ENCODE data around the gene CREM. TPM values are rescaled to one million over a fixed set of nuclear protein-coding genes. Genes with fewer than 3 reads are reported as not detected.

The CREM gene
- total RNA-seq, 1 donor from 2014 or later = 28.6 TPM

DNA sequence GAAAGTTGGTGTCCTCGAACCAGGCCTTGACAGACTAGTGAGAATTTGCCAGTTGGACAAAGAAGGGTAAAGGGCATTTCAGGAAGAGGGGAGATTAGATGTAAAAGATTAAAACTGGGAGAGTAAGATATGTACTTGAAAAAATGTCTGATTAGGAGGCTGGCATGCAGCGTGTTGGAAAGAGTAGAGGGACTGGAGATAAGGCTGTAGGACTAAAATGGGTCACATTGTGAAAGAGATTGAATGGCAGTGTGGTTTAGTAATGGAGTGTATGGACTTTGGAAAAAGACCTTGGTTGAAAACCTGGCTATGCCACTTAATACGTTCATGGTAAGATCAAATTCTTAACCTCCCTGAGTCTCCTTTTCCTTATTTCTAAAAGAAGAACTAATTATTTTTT lies 14.1 kb downstream of the CREM start:
- TF ChIP-seq, protein P1, sequence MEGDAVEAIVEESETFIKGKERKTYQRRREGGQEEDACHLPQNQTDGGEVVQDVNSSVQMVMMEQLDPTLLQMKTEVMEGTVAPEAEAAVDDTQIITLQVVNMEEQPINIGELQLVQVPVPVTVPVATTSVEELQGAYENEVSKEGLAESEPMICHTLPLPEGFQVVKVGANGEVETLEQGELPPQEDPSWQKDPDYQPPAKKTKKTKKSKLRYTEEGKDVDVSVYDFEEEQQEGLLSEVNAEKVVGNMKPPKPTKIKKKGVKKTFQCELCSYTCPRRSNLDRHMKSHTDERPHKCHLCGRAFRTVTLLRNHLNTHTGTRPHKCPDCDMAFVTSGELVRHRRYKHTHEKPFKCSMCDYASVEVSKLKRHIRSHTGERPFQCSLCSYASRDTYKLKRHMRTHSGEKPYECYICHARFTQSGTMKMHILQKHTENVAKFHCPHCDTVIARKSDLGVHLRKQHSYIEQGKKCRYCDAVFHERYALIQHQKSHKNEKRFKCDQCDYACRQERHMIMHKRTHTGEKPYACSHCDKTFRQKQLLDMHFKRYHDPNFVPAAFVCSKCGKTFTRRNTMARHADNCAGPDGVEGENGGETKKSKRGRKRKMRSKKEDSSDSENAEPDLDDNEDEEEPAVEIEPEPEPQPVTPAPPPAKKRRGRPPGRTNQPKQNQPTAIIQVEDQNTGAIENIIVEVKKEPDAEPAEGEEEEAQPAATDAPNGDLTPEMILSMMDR (IDR thresholded peaks at IDR 0.05; ENCODE audit: partially characterized antibody, unreplicated experiment) = no peak
- Mint-ChIP-seq H3K36me3 (ENCODE audit: unreplicated experiment) (no peaks in the 10 kb centered on the region), H3K4me3 (ENCODE audit: unreplicated experiment) (no peak overlapping the region), H3K27me3 (ENCODE audit: unreplicated experiment) (peaks cover 3% of the 10 kb centered on the region), H3K27ac (ENCODE audit: unreplicated experiment) (no peak overlapping the region), H3K4me1 (ENCODE audit: low read depth, unreplicated experiment) (peaks cover 7% of the 10 kb centered on the region), H3K9me3 (ENCODE audit: unreplicated experiment) (peaks cover 6% of the 10 kb centered on the region)
- DNase-seq = no peak

DNA sequence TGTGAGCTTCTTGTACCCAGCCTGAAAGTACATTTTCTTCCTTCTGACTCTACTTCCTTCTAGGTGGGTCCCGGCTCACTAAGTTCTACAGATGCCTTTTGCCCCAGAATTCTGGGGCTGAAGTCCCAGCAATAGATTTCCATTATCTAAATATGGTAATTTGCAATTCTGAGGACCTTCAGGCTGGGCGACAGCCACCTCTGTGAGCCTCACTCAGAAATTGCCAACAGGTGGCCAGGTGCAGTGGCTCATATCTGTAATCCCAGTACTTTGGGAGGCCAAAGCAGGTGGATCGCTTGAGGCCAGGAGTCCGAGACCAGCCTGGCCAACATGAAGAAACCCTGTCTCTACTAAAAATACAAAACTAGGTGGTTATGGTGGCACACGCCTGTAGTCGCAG lies 23.7 kb downstream of the CREM start:
- no peak overlapping the region for H3K27ac Mint-ChIP-seq (ENCODE audit: unreplicated experiment)
- no peaks in the 10 kb centered on the region for H3K9me3 Mint-ChIP-seq (ENCODE audit: unreplicated experiment)
- TF ChIP-seq, protein P1 (IDR thresholded peaks at IDR 0.05; ENCODE audit: partially characterized antibody, unreplicated experiment) = no peak
- DNase-seq = no peak
- peaks cover 6% of the 10 kb centered on the region for H3K4me1 Mint-ChIP-seq (ENCODE audit: low read depth, unreplicated experiment)
- no peaks in the 10 kb centered on the region for H3K36me3 Mint-ChIP-seq (ENCODE audit: unreplicated experiment)
- no peak overlapping the region for H3K4me3 Mint-ChIP-seq (ENCODE audit: unreplicated experiment)
- no peaks in the 10 kb centered on the region for H3K27me3 Mint-ChIP-seq (ENCODE audit: unreplicated experiment)

DNA sequence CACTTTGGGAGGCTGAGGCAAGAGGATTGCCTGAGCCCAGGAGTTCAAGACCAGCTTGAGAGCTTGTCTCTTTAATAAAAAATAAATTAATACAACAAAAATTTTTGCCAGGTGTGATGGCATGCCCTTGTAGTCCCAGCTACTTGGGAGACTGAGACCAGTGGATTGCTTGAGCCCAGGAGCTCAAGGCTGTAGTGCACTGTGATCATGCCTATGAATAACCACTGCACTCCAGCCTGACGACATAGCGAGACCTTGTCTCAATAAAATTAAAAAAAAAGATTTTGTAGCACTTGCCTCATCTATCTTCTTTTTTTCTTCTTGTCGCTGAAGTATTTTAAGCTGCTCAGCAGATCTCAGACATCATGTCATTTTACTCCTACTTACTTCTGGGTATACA lies 26.3 kb downstream of the CREM start:
- Mint-ChIP-seq H3K27ac (ENCODE audit: unreplicated experiment) (no peak overlapping the region), H3K9me3 (ENCODE audit: unreplicated experiment) (peaks cover 2% of the 10 kb centered on the region), H3K36me3 (ENCODE audit: unreplicated experiment) (no peaks in the 10 kb centered on the region), H3K27me3 (ENCODE audit: unreplicated experiment) (no peaks in the 10 kb centered on the region), H3K4me3 (ENCODE audit: unreplicated experiment) (no peak overlapping the region), H3K4me1 (ENCODE audit: low read depth, unreplicated experiment) (peaks cover 6% of the 10 kb centered on the region)
- no peak for DNase-seq
- TF ChIP-seq, protein P1 (IDR thresholded peaks at IDR 0.05; ENCODE audit: partially characterized antibody, unreplicated experiment) = no peak

DNA sequence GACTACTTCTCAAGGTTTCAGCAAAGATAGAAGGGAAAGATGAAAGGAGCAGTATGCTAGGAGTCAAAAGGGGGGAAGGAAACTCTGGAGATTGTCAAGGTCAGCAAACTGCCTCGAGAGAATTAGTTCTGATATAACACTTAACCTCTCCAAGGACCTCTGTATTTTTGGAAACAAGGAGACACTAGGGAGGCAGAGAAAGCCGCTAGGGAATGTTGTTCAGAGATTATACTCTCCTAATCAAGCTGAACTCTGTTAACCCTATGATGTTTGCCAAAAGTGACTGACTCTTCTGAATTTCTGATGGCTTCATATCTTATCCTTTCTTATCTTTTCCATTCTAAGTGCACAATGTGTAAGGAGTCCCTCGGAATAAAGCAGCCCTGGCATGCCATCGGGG lies 27.1 kb downstream of the CREM start:
- Mint-ChIP-seq H3K9me3 (ENCODE audit: unreplicated experiment) (peaks cover 2% of the 10 kb centered on the region), H3K4me1 (ENCODE audit: low read depth, unreplicated experiment) (peaks cover 6% of the 10 kb centered on the region), H3K27me3 (ENCODE audit: unreplicated experiment) (no peaks in the 10 kb centered on the region), H3K36me3 (ENCODE audit: unreplicated experiment) (no peaks in the 10 kb centered on the region), H3K4me3 (ENCODE audit: unreplicated experiment) (no peak overlapping the region), H3K27ac (ENCODE audit: unreplicated experiment) (no peak overlapping the region)
- TF ChIP-seq, protein P1 (IDR thresholded peaks at IDR 0.05; ENCODE audit: partially characterized antibody, unreplicated experiment) = no peak
- no peak for DNase-seq

DNA sequence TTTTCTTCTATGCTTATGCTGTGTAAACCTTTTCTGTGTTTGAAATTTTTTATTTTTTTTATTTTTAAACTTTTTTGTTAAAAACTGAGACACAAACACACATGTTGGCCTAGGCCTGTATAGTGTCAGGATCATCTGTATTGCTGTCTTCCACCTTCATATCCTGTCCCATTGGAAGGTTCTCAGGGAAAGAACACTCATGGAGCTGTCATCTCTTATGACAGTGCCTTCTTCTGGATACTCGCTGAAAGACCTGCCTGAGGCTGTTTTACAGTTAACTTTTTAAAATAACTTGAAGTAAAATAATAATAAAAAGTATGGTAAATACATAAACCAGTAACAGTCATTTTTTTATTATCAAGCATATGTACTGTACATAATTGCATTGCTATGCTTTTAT lies 34.1 kb downstream of the CREM start:
- no peak overlapping the region for H3K4me3 Mint-ChIP-seq (ENCODE audit: unreplicated experiment)
- peaks cover 7% of the 10 kb centered on the region for H3K36me3 Mint-ChIP-seq (ENCODE audit: unreplicated experiment)
- H3K27me3 Mint-ChIP-seq (ENCODE audit: unreplicated experiment) = no peaks in the 10 kb centered on the region
- DNase-seq = no peak
- peaks cover 2% of the 10 kb centered on the region for H3K9me3 Mint-ChIP-seq (ENCODE audit: unreplicated experiment)
- H3K27ac Mint-ChIP-seq (ENCODE audit: unreplicated experiment) = no peak overlapping the region
- TF ChIP-seq, protein P1 (IDR thresholded peaks at IDR 0.05; ENCODE audit: partially characterized antibody, unreplicated experiment) = no peak
- H3K4me1 Mint-ChIP-seq (ENCODE audit: low read depth, unreplicated experiment) = no peaks in the 10 kb centered on the region
